GM12892 (cell line): ENCODE measurements around the gene CTAG1B.

ENCODE experiments used
- POLR2A ChIP-seq: IDR thresholded peaks from 2 replicates; pipeline ENCODE4 v1.6.1; 2011; ENCODE audit warnings: low read depth, low read length, control low read depth
- POLR2AphosphoS5 ChIP-seq: IDR thresholded peaks from 2 replicates; pipeline ENCODE4 v1.6.1; 2011; ENCODE audit warnings: low read depth, low read length, control low read depth

GRCh38 chrX:154602226-154602625 is 16.9 kb downstream of the CTAG1B start:
- no peak for TF ChIP-seq POLR2AphosphoS5
- no peak for TF ChIP-seq POLR2A
